SW 1271 (cell line): ENCODE data around the gene PLXNB2.

Experiments used
- DNase-seq, 2 experiments: peaks; one replicate each; lab custom pipeline; 2025; lab: John Stamatoyannopoulos, UW

Gene PLXNB2

DNA sequence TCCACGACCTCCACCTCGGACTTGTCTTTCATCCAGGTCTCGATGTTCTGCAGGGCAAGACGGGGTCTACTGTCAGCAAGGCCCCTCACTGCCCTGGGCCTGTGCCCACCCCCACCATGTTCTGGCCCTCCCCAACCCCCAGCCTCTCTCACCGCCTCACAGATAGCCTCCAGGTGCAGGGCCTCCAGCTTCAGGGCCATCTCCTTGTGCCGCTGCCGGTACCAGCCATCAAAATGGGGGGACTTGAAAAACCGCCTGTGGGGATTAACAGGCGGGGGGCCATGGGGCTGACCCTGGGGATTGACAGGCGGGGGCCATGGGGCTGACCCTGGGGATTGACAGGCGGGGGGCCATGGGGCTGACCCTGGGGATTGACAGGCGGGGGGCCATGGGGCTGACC is 4.9 kb upstream of the PLXNB2 start:
- no peak for DNase-seq

- no peak for DNase-seq
Observed at GRCh38 chr22:50311606-50312351, 4.3 kb upstream of the PLXNB2 start.

- DNase-seq, result no peak
Observed at GRCh38 chr22:50310949-50311444, 3.6 kb upstream of the PLXNB2 start.

DNA sequence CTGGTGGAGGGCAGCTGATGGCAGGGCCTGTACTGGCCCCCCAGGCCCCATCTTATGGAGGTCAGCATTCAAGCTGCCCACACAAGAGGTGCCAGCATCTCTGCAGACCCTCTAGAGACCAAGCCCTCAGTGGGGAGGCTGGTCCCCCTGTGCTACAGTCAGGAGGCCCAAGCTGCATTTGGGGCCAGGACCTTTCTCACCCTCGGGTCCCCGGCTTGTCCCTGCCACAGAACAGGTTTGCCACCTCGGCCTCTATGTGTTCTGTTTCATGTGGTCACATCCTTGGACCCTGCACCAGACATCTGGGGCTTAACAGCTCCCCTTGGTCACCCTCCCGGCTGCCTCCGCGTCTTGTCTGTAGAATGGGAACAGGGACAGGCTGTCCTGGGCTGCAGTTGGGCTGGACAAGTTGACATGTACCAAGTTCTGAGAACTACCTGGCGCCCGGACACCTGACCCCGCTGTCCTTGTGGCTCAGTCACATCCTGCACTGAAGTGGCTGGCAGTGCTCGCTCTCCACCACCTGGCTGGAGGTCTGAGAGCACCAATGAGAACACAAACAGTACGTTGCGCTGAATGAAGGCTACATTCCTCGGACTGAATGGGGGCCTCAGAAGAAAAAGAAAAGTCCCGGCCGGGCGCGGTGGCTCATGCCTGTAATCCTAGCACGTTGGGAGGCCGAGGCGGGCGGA is 2.7 kb upstream of the PLXNB2 start:
- DNase-seq, result no peak

DNA sequence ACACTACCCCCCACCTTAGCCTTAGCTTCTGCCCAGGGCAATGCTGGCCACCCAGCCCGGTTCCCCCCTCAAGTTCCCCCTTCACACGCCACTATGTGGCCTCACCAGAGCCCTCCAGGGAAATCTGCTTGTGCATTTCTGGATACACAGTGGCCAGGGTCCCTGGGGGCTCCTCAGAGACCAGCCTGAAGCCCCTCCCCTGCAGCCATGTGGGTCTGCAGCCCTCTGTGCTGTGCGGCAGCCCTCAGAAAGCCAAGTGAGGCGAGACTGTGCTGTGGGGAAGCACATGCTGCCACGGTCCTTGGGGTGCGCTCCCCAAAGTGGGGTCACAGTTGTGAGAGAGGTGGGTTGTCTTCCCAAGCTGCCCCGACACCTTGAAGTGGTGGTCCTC is 2.1 kb upstream of the PLXNB2 start:
- DNase-seq, result no peak

DNA sequence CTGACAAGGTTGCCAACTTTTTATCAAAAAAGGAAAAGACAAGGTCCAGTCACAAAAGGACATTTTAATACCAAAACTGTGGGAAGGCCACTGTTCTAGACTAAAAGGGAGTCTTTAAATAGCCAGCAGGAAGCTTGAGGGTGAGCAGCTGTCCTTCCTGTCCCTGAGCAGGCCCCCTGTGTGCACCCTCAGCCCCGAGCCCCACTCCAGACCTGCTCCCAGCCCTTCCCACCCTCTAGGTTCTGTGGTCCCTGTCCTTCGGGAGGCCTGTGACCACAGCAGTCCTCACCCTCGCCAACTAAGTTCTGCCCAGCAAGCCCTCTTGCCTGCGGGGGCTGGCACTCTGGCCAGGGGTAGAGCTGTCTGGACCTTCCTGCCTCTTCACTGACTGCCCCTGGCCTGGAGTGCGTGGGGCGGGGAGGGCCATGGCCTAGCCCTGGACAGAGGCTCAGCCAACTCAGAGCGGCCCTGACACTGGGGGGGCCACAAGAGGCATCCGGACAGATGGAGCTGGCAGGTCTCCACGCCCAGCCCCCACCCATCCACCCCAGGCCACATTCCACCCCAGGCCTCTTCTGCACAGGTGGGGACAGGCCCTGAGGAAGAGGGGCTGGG is 1.6 kb upstream of the PLXNB2 start:
- DNase-seq, result no peak

DNA sequence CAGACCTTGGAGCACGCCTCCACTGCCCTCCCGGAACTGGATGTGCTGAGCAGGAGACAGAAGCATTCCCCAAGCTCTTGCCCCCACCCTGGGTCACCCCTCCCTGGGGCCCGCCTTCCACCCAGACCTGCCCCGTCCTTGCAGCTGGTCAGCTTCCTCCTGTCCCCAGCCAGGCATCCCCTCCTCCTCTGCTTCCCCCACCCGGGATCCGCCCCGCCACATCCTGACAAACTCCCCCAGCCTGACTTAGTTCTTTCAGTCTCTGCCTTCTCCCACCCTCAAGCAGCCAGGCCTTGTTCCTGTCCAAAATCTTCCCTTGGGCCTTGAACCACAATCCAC is 1.1 kb upstream of the PLXNB2 start:
- DNase-seq, result peak in 1 of 2 experiments; percentile 28

DNA sequence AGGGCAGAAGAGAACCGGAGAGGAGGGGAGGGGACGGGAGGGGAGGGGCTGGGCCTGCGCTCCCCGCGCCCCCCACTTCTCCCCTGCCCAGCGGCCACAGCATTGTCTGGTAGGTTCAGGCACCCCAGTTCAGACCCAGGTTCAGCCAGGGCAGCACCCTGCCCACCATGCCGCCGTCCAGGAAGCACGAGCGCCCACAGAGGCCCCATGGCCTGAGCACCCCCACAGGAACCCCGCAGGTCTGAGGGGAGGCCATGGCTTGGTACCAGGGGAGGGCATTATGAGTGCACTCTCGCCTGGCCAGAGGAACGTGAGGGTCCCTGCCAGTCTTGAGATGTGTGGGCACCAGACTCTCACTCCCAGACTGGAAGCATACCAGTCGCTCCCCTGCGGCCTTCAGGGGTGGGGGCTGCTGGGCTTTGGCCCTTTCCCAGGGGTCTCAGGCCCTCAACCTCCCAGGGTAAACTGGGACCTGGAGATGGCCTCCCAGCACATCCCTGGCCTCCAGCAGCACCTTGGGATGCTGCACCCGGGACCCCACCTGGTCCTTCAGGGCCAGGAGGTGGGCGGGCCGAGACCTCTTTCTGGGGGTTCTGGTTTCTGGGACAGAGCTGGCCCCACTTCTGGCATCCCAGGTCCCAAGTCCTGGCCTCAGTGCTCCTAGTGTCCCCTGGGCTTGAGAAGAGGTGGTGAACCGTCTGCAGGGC is 597 bp upstream of the PLXNB2 start:
- no peak for DNase-seq

DNA sequence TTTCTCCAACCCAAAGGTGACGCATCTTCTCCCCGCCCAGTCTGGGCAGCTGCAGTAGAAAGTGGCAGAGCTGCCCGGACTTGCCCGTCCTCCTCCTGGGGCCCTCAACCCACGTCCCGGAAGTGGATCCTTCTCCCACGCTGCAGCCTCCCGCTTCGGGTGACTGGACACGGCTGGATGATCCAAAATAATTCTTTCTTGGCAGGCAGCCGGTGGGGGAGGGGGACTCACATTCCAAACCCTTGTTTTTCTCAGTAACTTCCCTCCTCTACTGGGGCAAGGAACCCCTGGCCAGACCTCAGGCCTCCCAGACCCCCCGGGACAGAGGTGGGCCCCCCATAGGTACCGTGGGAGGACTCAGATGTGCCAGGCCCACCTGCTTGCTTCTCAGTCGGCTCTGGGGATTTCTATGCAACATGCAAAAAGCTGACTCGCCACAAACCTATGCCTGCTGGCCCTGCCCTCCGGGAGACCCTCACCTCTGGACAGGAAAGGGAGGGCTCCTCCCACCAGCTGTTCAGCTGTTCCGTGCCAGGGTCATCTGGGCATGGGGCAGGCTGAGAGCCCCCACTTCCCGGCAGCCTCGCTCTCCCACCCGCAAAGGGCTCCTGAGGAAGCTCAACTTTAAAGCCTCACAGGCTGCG is 1.4 kb downstream of the PLXNB2 start:
- DNase-seq, result peak; percentile 27 to 72

GRCh38 chr22:50305393-50305922 is 2.0 kb downstream of the PLXNB2 start:
- DNase-seq, result no peak

- no peak for DNase-seq
Observed at GRCh38 chr22:50304528-50305392, 2.7 kb downstream of the PLXNB2 start.

GRCh38 chr22:50303848-50304527 is 3.5 kb downstream of the PLXNB2 start:
- DNase-seq, result no peak

GRCh38 chr22:50303515-50303847 is 4.0 kb downstream of the PLXNB2 start:
- DNase-seq, result no peak

DNA sequence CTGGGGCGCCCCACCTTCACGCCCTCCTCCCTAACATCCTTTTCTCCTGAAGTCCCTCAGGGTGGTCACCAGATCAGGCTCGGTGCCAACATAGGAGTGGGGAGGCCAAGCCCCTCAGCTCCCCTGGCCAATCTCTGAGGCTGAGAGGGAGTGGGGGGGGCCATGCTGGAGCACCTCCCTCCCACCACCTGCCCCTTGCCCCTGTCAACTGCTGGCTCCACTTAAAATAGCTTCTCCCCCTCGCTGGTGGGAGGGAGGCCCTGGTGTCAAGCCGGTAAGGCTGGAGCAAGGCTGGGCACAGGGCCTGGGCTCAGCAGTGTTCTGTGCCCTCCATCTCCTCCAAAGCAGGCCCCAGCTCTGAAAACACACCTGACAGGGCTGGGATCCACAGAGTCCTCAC is 4.9 kb downstream of the PLXNB2 start:
- no peak for DNase-seq

GRCh38 chr22:50302041-50302541 is 5.4 kb downstream of the PLXNB2 start:
- DNase-seq, result no peak

- DNase-seq, result no peak
Observed at GRCh38 chr22:50301581-50301991, 5.9 kb downstream of the PLXNB2 start.

- no peak for DNase-seq
Observed at GRCh38 chr22:50300620-50301257, 6.7 kb downstream of the PLXNB2 start.

DNA sequence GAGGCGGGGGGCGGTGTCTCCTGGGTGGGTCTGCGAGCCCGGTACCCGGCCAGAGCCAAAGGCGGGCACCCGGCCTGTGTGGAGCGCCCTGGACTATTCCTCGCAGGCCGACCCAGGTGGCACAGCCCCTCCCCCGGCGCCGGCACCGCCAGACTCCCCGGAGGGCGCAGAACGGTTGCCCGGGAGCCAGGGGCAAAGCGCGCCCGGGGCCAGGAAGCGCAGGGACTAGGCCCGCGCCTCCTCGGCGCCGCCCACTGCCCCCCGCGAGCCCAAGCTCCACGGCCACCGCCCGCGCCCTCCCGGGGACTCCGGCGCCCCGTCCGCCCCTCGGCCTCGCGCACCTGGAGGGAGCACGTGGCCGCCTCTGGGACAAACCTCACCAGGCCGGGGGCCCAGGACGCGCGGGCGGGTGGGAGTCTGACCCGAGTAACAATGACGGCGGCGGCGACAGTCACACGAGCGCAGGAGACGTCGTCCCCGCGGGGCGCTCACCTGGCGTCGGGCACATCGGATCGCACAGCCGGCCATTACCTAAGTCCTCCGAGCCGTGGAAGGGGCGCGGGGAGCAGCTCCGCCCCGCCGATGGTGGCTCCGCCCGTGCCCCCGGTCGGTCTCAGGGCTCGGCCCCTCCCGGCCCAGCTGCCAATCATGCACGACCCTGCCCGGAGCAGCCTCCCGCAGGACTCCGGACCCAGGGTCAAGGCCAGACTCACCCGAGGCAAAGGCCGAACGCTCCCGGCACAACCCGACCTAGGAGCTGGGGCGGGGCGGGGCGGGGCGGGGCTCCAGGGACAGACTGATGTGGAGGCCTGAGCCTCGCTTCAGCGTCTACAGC is 7.4 kb downstream of the PLXNB2 start:
- DNase-seq, result no peak
